ENCODE results near the gene TMPRSS4. TPM values are rescaled to one million over a fixed set of nuclear protein-coding genes. Genes with fewer than 3 reads are reported as not detected.

TMPRSS4 gene
- total RNA-seq, 1 experiment from 2014 or later = not detected

- peaks cover 64% of the 10 kb centered on the region for H3K4me1 ChIP-seq (ENCODE audit: insufficient read depth, low read length, poor library complexity, severe bottlenecking)
- H3K9me3 ChIP-seq (ENCODE audit: low read depth, low read length, poor library complexity, severe bottlenecking) = no peaks in the 10 kb centered on the region
- H3K4me3 ChIP-seq (ENCODE audit: low read depth, low read length, poor library complexity, severe bottlenecking) = no peak overlapping the region
- POLR2A ChIA-PET (ENCODE audit: low non-redundant PET) = no interaction called here
- no peaks in the 10 kb centered on the region for H3K36me3 ChIP-seq (ENCODE audit: insufficient read depth, low read length, poor library complexity, severe bottlenecking)
- CTCF ChIA-PET = no interaction called here
- no peak for DNase-seq (ENCODE audit: low spot score)
- H3K27me3 ChIP-seq (replicated peaks; ENCODE audit: insufficient read depth, low read depth, low read length, poor library complexity) = peaks cover 3% of the 10 kb centered on the region
- no TSS peak for BruUV-seq (replicated peaks)
- intact Hi-C loops (cut with micrococcal nuclease; ENCODE audit: unreplicated experiment) = loop anchor here (5.0 kb wide), 2 partner anchors 204 to 419 kb away; partner anchors contain the start of gene IFT46
- no peak overlapping the region for H3K27ac ChIP-seq (ENCODE audit: low read depth, low read length, poor library complexity, severe bottlenecking)
- TF ChIP-seq, protein P1, sequence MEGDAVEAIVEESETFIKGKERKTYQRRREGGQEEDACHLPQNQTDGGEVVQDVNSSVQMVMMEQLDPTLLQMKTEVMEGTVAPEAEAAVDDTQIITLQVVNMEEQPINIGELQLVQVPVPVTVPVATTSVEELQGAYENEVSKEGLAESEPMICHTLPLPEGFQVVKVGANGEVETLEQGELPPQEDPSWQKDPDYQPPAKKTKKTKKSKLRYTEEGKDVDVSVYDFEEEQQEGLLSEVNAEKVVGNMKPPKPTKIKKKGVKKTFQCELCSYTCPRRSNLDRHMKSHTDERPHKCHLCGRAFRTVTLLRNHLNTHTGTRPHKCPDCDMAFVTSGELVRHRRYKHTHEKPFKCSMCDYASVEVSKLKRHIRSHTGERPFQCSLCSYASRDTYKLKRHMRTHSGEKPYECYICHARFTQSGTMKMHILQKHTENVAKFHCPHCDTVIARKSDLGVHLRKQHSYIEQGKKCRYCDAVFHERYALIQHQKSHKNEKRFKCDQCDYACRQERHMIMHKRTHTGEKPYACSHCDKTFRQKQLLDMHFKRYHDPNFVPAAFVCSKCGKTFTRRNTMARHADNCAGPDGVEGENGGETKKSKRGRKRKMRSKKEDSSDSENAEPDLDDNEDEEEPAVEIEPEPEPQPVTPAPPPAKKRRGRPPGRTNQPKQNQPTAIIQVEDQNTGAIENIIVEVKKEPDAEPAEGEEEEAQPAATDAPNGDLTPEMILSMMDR (conservative IDR thresholded peaks at IDR 0.05; ENCODE audit: low read depth, low read length) = no peak
- no peak for TF ChIP-seq EZH2 (IDR thresholded peaks at IDR 0.05; ENCODE audit: borderline replicate concordance, low read depth, low read length, poor library complexity, severe bottlenecking)
These were observed 71.4 kb downstream of the TMPRSS4 start for GRCh38 chr11:118148240-118148639.

GRCh38 chr11:118148856-118149255 is 72.0 kb downstream of the TMPRSS4 start:
- TF ChIP-seq, protein P1 (conservative IDR thresholded peaks at IDR 0.05; ENCODE audit: low read depth, low read length) = no peak
- TF ChIP-seq EZH2 (IDR thresholded peaks at IDR 0.05; ENCODE audit: borderline replicate concordance, low read depth, low read length, poor library complexity, severe bottlenecking) = no peak
- Histone ChIP-seq H3K27me3 (replicated peaks; ENCODE audit: insufficient read depth, low read depth, low read length, poor library complexity) (peaks cover 4% of the 10 kb centered on the region), H3K36me3 (ENCODE audit: insufficient read depth, low read length, poor library complexity, severe bottlenecking) (no peaks in the 10 kb centered on the region), H3K27ac (ENCODE audit: low read depth, low read length, poor library complexity, severe bottlenecking) (no peak overlapping the region), H3K4me3 (ENCODE audit: low read depth, low read length, poor library complexity, severe bottlenecking) (no peak overlapping the region), H3K4me1 (ENCODE audit: insufficient read depth, low read length, poor library complexity, severe bottlenecking) (peaks cover 64% of the 10 kb centered on the region), H3K9me3 (ENCODE audit: low read depth, low read length, poor library complexity, severe bottlenecking) (no peaks in the 10 kb centered on the region)
- intact Hi-C loops (cut with micrococcal nuclease; ENCODE audit: unreplicated experiment) = loop anchor here (5.0 kb wide), 2 partner anchors 203 to 418 kb away; partner anchors contain the start of gene IFT46
- DNase-seq (ENCODE audit: low spot score) = peak; percentile 49
- no TSS peak for BruUV-seq (replicated peaks)
- ChIA-PET POLR2A (ENCODE audit: low non-redundant PET) (no interaction called here), CTCF (no interaction called here)

- Histone ChIP-seq H3K4me1 (ENCODE audit: insufficient read depth, low read length, poor library complexity, severe bottlenecking) (peaks cover 64% of the 10 kb centered on the region), H3K27me3 (replicated peaks; ENCODE audit: insufficient read depth, low read depth, low read length, poor library complexity) (peaks cover 10% of the 10 kb centered on the region), H3K9me3 (ENCODE audit: low read depth, low read length, poor library complexity, severe bottlenecking) (no peaks in the 10 kb centered on the region), H3K4me3 (ENCODE audit: low read depth, low read length, poor library complexity, severe bottlenecking) (no peak overlapping the region), H3K27ac (ENCODE audit: low read depth, low read length, poor library complexity, severe bottlenecking) (no peak overlapping the region), H3K36me3 (ENCODE audit: insufficient read depth, low read length, poor library complexity, severe bottlenecking) (no peaks in the 10 kb centered on the region)
- ChIA-PET POLR2A (ENCODE audit: low non-redundant PET) (no interaction called here), CTCF (interaction anchor here (1.1 kb wide), 1 partner anchor 22 kb away, joined by 3 read pairs; no protein-coding TSS in a partner anchor)
- intact Hi-C loops (cut with micrococcal nuclease; ENCODE audit: unreplicated experiment) = loop anchor here (5.0 kb wide), 2 partner anchors 203 to 418 kb away; partner anchors contain the start of gene IFT46
- no peak for DNase-seq (ENCODE audit: low spot score)
- TF ChIP-seq, protein P1 (conservative IDR thresholded peaks at IDR 0.05; ENCODE audit: low read depth, low read length) = 0 out of 2 replicates have a peak, but pooled peaks have one; percentile 11
- TF ChIP-seq EZH2 (IDR thresholded peaks at IDR 0.05; ENCODE audit: borderline replicate concordance, low read depth, low read length, poor library complexity, severe bottlenecking) = no peak
- no TSS peak for BruUV-seq (replicated peaks)
These were observed 72.6 kb downstream of the TMPRSS4 start for GRCh38 chr11:118149493-118149892.
